GM23338 (cell line): ENCODE data around the gene DTNA.

Experiments
- CREB1 ChIP-seq: fragments of 250-450 bp; sonication (Bioruptor Pico); IDR thresholded peaks from 2 replicates; pipeline ENCODE4 v1.5.0; 2020; ENCODE audit warnings: low read depth, mild to moderate bottlenecking, moderate library complexity
- CTCF ChIP-seq, 2 experiments: fragments of 200-600 bp in 1 of 2; sonication (generic) in 1 of 2; conservative IDR thresholded peaks; 2 replicates each; pipeline versions ENCODE4 v1.5.1 to v1.6.1; 2016 to 2017; ENCODE audit warnings: antibody characterized with exemption in 2 of 2, low read depth in 2 of 2, mild to moderate bottlenecking in 2 of 2, moderate library complexity in 1 of 2
- EZH2 ChIP-seq: fragments of 200-600 bp; sonication (generic); IDR thresholded peaks from one replicate; pipeline ENCODE4 v1.8.0; 2017; ENCODE audit warnings: antibody characterized with exemption, mild to moderate bottlenecking, low read depth; ENCODE audit not compliant: unreplicated experiment
- EZH2phosphoT487 ChIP-seq: fragments of 200-600 bp; sonication (generic); IDR thresholded peaks from one replicate; pipeline ENCODE4 v1.8.1; 2018; ENCODE audit warnings: antibody characterized with exemption; ENCODE audit not compliant: unreplicated experiment
- JUNB ChIP-seq: IDR thresholded peaks from one replicate; pipeline ENCODE4 v1.6.1; 2016; ENCODE audit warnings: antibody characterized with exemption; ENCODE audit not compliant: unreplicated experiment
- NANOG ChIP-seq: IDR thresholded peaks from 2 replicates; pipeline ENCODE4 v1.6.1; 2016; ENCODE audit warnings: antibody characterized with exemption, borderline replicate concordance
- POLR2AphosphoS5 ChIP-seq: IDR thresholded peaks from 2 replicates; pipeline ENCODE4 v1.6.1; 2016; ENCODE audit warnings: antibody characterized with exemption, low read depth
- REST ChIP-seq: IDR thresholded peaks from one replicate; pipeline ENCODE4 v1.6.1; 2018; ENCODE audit warnings: antibody characterized with exemption; ENCODE audit not compliant: unreplicated experiment
- STAT1 ChIP-seq: IDR thresholded peaks from one replicate; pipeline ENCODE4 v1.6.1; 2016; ENCODE audit warnings: antibody characterized with exemption; ENCODE audit not compliant: unreplicated experiment
- ZNF331 ChIP-seq: fragments of 250-450 bp; sonication (Bioruptor Pico); IDR thresholded peaks from 2 replicates; pipeline ENCODE4 v1.5.0; 2020; ENCODE audit warnings: low read depth, mild to moderate bottlenecking, moderate library complexity

- TF ChIP-seq REST (no peak), POLR2AphosphoS5 (no peak), CREB1 (CRISPR knock-in tag) (no peak), CTCF (conservative IDR thresholded peaks at IDR 0.05; ENCODE audit: low read depth in 2 of 2) (no peak), EZH2 (no peak), EZH2phosphoT487 (no peak), STAT1 (no peak), ZNF331 (no peak), NANOG (peak; percentile 45; the same call in 1 of the 2 replicates), JUNB (no peak)
These were observed 49.5 kb upstream of the DTNA start for GRCh38 chr18:34660572-34660971.
